GM21423 (cell line): Measurements from ENCODE around the gene MED31.
"Not testable (repeated sequence)": the region's sequence is repeated elsewhere in the genome, so short reads cannot be mapped to it uniquely, and the experiment has no call there.

Experiments used
- ATAC-seq: cut with Tn5 transposase; IDR thresholded peaks from one replicate; pipeline ENCODE4 v1.9.1; 2021; ENCODE audit warnings: mild to moderate bottlenecking, moderate library complexity; ENCODE audit not compliant: unreplicated experiment

Gene MED31

DNA sequence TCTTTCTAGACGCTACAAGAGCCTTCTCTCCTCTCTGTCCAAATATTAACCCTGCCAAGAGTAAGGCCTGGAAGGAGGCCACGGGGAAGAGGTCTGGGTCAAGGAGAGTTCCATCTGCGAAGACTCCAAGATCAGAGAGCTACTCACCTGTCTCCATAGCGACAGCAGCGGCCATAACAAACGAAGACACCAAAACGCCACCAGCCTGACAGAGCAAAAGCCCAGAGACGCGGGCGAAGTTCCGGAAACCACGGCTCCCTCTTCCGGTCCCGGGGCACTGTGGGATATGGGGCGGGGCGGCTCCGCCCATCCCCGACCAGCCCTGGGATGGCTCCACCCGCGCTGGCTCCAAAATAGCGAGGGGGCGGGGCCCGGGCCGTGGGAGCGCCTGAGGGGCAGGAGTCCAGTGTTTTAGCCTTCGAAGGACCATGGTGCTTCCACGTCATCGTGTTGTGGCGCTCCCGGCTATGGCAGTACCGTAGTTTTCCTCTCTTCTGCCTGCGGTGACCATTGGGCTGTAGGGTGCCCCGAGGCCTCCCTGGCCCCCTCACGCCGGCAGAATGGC, at the start of gene MED31, which contains the start of gene C17orf100:
Gene MED31 (minus strand): TSS at position 252 of the 565 bp plus-strand sequence. CDS start 77 bp downstream, at position 175.
Gene C17orf100 (plus strand): TSS at position 409 of the 565 bp plus-strand sequence. CDS start 152 bp downstream, at position 561.
- peak; percentile 84 for ATAC-seq

DNA sequence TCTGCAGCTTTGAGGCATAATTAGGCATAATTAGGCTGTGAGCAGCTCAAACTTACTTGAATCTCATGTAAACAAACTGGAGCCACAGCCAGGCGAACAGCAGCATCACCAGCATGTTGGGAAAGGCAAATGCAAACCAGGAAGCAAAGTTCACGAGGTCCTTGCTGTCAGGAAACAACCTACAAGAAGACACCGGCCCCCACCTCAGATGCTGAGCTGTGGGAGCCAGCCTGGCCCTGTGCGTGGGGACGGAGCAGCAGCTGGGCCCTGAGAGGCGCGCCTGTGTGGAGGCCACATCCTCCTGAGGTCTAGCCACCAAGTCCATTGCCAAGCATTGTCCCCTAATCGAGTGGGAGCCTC, 49.5 kb upstream of the MED31 start:
- ATAC-seq, result no peak

DNA sequence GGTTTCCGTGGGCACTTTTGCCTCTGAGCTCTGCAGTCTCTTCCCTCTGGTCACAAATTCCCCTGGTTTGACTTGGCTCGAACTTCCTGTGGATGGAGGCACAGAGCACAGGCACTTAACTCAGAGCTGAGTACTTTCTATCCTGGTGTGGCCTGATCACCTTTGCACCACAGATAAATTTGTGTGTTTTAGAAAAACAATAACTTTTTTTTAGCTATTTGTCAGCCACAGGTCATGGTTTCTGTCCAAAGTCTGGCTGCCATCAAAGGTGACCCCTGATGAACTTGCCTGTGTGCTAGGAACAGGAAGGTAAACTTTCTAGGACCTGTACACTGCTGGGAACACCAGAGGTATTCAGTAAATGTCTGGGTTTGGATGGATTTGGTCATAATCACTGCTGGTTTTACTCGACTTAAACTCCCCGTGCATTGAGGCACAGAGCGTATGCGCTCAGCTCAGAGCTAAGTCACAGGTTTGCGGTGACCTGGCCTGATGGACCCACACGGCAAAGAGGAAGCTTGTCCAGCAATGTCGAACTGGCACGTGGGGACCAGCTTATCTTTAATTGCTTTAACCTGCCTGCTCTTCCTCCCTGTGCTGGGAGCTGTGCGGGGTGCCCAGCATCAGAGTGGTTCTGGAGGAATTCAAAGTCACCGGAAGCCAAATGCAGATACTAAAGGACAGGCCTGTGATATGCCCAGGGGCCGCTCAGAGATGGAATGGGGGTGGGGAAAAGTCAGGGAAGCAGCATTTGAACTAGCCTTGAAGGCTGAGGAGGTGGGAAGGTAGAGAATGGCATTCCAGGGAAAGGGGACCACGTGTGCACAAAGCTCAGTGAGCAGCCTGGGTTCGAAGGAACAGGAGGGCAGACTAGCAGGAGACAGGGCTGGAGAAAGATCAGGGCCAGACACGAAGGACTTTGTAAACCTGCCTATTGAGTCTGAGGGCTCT, 48.9 kb upstream of the MED31 start:
- no peak for ATAC-seq

DNA sequence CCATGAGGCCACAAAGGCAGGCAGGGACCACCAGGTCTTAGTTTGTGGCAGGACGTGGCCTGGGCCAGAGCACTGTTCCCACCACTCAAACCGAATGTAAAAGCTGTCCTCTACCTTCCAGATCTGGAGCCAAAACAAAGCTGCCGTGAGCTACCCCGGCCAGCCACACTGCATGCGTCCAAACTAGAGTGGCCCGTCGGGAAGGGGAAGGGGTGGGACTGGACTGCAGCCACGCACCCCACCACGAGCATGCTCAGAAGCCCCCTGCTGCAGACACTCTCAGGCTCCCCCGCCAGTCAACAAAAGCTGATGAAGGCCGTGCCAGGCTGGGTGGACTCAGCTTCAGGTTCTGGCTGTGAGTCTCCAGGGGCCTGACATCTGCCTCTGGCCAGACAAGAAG, 46.6 kb upstream of the MED31 start:
- ATAC-seq, result no peak

DNA sequence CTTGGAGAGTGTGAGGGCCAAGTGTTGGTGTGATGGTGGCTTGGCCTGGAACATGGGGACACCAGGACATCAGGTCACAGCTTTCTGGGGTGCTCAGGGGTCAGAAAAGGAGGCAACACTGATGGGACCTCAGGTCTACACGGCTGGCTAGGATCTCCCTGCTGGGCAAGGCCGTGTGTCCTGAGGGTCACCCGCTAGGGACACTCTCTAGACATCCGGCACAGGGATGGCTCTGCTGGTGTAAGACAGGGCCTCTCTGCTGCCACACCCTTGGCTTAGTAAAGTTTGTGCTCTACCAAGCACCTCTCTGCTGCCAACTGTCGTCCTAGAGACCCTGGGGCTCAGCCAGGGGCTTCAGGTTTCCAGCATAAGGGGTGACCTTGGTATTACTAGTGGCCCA, 45.5 kb upstream of the MED31 start:
- ATAC-seq, result no peak

DNA sequence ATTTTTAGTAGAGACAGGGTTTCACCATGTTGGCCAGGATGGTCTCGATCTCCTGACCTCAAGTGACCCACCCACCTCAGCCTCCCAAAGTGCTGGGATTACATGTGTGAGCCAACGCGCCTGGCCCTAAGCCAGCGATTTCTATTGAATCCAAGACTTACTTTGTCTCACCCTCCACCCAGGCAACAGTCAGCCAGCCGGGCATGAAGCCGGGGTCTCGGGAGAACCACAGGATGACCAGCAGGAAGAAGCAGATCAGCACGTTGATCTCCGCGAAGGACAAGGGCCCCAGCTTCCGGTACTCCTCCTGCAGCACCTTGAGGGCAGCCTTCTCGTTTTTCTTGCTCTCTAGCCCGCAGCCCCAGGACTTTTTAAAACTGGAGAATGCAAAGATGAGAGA, 44.2 kb upstream of the MED31 start:
- ATAC-seq, result no peak

DNA sequence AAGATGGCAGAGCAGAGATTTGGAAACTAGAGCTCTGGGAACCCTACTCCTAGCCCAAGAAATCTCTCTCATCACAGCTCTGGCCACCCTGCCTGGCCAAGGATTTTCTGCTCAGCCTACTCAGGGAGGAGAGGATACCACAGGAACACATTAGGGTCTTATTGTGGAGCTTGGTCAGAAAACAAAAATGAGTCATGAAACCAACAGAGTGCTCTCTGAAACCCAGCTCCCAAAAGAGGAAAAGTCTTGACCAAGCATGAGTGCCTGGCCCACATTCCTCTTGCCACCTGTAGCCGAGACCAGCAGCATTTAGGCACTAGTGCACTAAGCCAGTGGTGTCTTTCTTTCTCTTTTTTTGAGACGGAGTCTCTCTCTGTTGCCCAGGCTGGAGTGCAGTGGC, 43.6 kb upstream of the MED31 start:
- ATAC-seq, result no peak

DNA sequence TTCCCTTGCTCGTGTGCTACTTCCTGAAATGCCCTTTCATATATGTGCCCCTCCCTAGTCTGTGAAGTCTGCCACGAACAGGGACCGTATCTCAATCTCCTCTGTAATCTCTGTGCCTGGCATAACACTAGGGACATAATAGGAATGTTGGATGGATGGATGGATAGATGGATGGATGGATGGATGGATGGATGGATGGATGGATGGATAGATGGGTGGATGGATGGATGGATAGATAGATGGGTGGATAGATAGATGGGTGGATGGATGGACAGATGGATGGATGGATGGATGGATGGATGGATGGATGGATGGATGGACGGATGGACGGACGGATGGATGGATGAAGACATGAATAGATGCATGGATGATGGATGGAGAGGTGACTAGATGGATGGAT, 40.6 kb upstream of the MED31 start:
- not testable (repeated sequence) for ATAC-seq

DNA sequence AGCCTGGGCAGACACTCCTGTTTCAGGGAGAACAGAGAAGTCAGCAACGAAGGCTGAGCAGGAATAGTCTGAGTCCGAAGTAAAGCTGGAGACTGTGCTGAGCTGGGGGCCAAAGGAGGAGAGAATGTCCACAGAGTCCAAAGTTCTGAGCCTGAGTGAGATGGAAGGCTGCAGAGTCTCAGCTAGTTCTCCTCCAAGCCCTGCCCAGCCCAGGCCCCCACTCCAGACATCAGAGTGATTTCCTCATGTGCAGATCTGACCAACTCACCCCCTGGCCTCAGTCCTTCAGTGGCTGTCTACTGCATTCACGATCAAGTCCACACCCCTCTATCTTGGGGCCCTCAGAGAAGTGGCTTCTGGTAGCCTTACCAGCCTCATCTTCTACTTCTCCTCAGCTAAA, 40.1 kb upstream of the MED31 start:
- no peak for ATAC-seq

DNA sequence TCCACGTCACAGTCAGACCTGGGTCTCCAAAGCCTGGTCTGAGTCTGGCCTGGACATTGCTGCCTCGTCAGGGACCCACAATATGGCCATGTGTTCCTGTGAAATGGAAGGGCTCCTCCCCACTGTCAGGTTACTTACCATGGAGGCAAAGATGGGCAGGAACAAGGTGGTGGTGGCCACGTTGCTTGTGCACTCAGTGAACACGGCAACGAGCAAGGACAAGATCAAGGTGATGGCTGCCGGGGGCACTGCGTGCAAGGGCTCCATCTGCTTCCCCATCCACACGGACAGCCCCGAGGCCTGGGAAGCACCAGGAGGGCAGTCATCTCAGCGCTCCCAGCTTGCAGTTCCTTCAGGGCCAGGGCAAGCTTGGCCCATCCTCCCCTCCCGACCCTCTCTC, 39.2 kb upstream of the MED31 start:
- ATAC-seq, result no peak

DNA sequence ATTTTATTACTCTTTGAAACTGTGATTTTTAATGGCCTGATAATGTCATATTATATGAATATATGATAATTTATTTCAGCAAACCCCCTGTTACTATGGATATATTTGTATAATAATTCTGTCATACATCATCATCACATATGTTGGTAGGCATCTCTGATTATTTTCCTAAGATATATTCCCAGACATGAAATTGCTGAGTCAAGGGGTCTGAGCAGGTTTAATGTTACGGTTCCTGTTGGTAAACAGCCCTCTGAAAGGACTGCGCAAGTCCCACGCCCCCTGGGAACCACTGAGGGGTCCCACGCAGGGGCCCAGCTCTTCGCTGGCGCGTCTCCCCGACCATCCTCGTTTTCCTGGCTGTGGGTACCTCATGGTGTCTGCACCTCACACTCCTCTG, 37.5 kb upstream of the MED31 start:
- no peak for ATAC-seq

DNA sequence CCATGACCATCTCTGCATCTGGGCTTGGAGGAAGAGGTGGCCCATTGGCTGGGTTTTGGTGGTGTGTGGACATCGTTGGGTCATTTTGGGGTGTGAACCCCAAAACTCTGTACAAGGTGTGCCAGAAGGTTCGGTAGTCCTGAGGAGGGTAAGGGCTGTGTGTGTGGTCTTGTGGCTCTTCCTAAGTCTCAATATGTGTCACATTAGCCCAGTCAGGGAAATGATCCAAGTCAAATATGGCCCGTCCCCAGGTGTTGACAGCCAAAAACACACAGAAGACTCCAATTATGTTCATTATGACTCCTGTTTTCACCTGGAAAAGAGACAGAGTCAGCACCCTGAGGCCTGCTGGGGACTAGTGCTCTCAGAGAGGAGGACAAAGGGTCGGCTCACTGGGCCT, 34.6 kb upstream of the MED31 start:
- ATAC-seq, result no peak

DNA sequence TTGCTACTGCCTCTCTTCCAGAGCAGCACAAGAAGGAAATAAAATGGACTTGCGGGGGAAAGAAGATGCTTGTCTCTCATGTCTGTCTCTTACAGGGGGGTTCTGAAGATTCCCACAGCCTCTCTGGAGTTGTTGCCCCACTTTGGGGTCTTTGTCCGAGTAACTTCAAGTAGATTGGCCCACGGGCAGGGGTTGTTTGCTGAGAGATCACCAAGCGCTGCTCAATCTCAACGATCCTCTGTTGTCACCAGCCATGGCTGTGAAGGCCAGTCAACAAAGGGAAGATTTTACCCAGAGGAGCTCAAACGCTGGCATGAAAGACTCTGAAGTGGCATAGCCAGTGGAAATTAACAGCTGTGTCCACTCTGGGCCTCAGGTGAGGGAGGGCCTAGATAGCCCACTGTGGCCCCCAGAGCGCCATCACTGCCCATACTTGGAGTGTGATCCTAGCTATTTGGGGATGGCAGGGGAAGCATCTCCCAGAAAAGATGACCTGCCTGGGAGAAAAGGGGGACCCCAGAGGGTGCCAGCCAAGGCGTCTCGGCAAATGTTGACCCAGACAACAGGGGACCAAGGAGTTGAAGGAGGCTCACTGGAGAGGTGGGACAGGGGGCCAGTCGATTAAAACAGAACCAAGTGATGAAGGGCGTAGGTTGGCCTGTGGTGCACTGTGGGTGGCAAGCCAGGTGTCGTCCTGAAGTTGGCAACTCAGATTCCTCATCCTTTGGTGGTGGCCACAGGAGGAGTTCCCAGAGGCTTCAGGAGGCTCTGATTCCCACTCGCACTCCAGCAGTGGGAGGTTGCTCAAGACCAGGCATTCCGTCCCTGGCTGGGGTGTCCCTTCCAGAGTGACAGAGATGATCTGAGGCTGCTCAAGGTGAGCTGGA, 33.7 kb upstream of the MED31 start:
- ATAC-seq, result no peak

DNA sequence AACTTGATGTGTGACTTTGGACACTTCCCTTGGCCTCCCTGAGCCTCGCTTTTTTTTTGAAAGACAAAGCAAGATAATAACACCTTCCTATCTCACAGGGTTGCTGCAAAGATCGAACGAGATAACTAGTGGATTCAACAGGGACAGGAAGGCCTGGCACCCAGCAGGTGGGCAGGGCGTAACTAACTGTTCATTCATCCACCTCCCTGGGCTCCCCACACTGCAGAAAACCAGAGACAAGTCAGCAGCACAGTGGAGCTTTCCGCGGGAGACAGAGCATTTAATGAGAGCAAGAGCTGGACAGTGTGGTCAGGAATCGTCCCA, 33.0 kb upstream of the MED31 start:
- no peak for ATAC-seq

DNA sequence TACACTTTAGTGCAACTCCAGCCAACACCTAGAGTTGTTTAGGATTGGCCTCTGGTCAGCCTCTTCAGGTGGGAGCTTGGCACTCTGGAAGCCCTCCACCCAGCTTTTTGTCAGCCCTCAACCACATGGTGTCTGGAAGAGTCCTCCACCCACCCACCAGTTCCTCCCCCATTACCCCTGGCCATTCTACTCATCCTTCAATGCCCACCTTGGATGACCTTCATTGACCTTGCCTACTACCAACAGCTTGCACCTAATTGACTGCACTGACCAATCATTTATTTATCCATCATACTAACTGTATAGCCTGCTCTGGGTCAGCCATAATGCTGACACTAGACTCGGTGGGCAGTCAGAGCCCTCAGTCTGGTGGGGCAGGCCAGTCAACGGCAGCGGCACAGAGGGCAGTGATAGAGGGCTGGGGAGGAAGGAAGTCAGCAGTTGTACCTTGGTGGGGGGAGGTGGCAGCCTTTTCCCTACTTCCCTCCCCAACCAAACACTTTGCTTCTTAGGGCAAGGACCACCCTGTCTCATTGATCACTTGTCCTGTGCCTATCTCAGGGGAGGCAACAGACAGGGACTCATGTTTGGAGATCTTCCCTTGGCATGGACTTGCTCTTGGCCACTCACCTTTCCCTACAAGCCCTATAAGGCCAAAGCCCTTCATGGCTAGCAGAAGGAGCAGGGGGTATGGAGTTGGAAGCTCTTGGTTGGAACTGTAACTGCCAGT, 32.5 kb upstream of the MED31 start:
- no peak for ATAC-seq

DNA sequence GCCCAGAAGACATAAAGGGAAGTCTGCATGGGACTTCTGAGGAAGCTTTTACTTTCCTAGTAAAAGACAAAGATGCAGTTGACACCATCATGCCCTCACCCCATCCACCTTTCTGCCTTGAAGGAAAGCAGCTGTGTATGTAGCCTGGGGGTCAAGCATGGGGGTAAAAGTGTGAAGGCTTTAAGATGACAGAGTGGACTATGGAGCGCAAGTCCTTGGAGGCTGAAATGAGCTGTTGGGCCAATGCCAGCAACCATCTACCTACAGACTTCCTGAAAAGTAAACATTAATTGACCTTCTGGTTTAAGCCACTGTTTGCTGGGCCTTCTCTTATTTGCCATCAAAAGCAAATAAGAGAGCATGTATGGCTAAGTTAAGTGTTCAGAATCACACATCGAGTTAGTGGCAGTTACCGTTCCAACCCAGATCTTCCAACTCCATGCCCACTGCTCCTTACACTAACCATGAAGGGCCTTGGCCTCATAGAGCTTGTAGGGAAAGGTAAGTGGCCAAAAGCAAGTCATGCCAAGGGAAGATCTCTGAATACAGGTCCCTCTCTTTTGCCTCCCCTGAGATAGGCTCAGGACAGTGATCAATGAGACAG, 31.8 kb upstream of the MED31 start:
- ATAC-seq, result no peak

DNA sequence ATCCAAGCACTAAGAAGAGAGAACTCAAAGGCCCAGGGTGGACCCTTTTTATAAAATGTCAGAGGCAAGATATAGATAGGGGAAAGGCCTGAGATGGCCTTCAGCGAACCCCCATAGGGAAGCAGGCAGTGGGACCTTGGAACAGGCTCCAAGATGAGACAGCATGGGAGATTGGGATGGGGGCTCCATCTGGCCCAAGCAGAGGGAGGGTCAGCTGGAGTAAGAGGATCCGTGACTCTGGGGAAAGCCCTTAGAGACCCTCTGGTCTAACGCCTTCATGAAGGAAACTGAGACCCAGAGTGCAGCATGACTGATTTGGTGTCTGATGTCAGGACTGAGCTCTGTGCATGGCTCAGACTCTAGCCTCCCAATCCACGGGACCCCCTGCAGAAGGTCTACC, 30.9 kb upstream of the MED31 start:
- no peak for ATAC-seq

DNA sequence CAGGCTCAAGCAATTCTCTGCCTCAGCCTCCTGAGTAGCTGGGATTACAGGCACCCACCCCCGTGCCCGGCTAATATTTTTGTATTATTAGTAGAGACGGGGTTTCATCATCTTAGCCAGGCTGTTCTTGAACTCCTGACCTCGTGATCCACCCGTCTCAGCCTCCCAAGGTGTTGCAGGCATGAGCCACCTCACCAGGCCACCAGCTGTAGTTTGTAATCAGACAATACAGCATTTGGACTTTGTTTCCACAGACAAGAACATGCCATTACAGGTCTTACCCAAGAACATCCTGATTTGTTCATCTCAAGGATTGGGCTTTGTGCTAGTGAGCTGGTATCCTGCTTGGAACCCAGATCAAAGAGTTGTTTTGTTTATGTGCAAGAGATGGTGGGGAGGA, 30.3 kb upstream of the MED31 start:
- no peak for ATAC-seq

DNA sequence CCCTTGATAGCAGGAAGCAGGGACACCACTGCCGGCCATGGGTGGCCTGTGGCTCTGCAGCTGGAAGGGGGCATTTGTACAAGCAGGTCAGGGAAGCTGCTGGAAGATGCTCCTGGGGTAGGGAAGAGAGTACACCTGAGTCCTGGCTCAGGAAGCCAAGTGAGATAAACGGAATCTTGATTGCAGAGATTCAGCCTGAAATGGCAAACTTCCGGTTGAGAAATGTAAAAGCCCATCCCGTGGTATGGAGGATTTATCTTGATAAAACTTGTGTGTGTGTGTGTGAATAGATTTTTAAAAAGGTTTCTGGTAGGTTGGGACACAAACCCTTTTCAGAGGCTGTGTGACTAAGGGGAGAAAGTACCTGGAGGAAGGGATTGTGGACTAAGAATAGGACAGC, 29.8 kb upstream of the MED31 start:
- no peak for ATAC-seq

DNA sequence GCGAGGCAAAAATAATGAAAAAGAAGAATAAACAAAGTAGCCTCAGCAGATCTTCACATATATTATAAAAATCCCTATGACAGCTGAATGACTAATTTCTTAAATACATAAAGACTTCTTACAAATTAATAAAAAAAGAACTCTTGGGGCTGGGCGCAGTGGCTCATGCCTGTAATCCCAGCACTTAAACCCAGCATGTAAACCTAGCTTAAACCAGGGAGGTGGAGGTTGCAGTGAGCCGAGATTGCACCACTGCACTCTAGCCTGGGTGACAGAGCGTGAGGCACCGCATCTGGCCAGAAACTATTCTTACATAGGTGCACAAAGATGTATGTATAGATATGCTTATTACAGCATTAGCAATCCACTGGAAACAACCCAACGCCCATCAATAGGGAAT, 27.8 kb upstream of the MED31 start:
- ATAC-seq, result no peak

DNA sequence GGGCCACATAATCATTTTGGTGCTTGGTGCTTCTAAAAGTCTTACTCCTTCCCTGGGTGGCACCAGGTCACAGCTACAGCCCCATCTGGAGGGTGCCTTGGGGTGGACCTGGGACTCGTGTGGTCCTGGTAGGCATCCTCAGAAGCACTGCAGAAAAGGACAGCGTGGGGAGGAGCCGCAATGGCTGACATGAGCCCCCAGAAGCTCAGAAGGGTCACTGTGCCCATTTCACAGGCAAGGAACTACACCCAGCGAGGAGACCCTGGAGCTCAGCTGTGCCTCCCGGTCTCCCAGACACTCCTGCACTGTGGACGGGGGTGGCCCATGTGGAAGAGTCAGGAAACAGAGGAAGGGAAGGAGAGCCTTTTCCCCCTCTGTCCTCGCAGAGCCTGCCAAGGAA, 26.5 kb upstream of the MED31 start:
- ATAC-seq, result no peak
